ENCODE results near the gene ZC3H12A.

ZC3H12A gene

GRCh38 chr1:37456614-37457013 is 17.8 kb upstream of the ZC3H12A start:
- DNase-seq, result no peak

DNA sequence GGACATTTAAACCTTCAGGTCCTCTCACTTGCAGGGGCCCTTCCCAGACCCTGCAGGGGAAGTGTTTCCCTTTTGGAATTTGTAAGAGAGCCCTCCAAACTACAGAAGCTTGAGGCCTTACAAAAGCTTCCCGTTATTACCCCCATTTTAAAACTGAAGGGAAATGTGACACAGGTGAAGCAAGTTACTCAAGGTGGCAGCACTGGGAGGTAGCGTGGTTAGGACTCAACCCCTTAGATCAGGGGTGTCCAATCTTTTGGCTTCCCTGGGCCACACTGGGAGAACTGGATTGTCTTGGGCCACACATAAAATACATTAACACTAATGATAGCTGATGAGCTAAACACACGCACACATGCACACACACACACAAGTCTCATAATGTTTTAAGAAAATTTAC is 15.8 kb upstream of the ZC3H12A start:
- DNase-seq, result no peak

DNA sequence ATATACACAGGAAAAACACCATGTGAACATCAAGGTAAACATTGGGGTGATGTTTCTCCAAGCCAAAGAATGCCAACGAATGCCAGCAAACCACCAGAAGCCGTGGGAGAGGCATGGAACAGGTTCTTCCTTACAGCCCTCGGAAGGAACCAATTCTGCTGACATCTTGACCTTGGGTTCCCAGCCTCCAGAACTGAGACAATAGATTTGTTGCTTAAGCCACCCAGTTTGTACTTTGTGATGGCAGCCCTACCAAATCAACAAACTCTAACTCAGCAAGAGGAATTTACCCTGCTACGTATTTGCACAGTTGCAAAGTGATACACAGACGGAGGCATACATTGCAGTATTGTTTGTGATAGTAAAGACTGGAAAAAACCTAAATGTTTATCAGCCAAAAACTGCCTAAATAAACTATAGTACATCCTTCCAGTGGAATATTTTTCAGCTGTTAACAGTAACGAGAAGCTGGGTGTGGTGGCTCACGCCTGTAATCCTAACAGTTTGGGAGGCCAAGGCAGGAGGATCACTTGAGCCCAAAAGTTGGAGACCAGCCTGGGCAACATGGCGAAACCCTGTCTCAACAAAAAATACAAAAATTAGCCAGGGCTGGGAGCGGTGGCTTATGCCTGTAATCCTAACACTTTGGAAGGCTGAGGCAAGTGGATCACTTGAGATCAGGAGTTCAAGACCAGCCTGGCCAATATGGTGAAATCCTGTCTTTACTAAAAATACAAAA is 12.5 kb upstream of the ZC3H12A start:
- no peak for DNase-seq

- no peak for DNase-seq
These were observed 9.9 kb upstream of the ZC3H12A start for GRCh38 chr1:37464443-37464842.

DNA sequence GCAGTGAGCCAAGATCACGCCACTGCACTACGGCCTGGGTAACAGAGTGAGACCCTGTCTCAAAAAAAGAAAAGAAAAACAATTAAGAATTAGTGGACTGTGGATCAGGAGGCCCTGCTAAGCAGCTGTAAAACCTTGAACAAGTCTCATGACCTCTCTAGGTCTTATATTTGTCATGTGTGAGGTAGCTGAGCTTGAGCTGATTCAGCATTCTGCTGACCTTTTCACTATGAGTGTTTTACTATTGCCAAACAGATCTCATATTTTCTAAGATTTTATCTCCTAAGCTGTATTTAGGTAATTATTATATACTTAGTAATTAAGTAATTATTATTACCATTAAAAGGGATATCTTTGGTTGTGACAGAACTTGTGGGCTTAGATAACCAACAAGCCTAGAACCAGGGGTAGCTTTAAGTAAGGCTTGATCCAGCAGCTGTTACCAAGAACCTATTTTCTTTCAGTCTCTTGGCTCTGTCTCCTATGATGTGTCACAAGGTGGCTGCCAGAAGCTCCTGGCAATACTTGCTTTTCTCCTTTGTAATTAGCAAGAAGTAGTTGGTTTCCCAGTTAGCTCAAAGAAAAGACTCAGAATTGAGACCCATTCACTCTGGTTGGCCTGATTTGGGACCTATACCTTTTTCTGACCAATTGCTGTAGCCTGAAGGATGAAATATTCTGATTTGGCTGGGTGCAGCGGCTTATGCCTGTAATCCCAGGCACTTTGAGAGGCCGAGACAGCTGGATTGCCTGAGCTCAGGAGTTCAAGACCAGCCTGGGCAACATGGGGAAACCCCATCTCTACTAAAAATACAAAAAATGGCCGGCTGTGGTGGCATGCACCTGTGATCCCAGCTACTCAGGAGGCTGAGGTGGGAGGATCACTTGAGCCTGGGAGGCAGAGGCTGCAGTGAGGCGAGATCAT is 8.5 kb upstream of the ZC3H12A start:
- DNase-seq, result no peak

DNA sequence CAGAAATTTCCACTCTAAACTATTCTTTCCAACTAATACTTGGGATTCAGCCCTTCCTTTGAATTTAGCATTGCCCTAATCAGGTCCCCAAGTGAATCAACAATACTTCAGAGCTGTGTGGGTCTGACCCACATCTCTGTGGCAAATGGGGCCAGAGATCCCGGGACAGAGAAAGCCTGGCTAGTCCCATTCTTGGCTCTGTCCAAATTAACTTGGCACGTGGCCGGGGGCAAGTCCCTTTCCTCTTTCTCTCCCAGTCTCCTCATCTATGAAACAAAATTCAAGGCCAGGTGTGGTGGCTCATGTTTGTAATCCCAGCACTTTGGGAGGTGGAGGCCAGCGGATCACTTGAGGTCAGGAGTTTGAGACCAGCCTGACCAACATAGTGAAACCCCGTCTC is 6.3 kb upstream of the ZC3H12A start:
- no peak for DNase-seq

- no peak for DNase-seq
These were observed 5.0 kb upstream of the ZC3H12A start for GRCh38 chr1:37469386-37469785.

DNA sequence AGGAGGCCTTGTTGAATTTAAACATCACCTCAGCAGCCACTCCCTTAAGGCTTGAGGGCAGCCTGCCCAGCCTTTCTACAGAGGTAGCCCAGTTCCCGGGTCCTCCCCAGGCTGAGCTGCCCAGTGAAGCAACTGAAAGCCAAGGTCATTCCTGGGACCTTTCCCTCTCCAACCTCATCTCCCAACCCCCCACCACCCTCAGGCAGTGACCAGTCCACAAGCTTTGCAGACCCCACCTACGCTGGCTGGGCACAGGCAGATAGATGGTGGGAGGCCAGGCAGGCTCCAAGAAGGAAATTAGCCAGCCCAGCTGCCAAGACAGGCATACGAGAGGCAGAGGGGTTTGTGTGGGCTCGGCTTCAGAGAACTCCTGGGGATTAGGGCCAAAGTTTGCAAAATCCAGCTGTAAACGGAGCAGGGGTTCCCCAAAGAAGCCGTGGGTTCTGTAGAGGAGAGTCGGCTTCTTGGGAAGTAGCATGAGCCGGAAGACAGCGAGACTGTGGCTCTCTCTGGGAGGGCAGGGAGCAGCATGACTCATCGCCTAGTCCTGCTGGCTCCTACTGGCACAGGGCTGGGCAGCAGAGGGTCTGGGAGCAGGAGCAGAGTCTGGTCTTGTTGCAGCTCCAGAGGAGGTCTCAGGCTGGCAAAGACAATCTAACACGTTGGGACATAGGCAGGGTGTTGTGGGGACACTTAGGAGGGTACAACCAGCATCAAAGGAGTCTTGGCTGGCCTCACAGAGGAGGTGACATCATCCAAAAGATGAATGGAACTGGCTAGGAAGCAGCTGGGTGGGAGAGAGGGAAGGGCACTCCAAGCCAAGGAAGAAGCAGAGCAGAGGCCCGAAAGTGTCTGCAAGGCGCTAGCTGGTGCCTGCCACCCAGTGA is 2.8 kb upstream of the ZC3H12A start:
- DNase-seq, result no peak

DNA sequence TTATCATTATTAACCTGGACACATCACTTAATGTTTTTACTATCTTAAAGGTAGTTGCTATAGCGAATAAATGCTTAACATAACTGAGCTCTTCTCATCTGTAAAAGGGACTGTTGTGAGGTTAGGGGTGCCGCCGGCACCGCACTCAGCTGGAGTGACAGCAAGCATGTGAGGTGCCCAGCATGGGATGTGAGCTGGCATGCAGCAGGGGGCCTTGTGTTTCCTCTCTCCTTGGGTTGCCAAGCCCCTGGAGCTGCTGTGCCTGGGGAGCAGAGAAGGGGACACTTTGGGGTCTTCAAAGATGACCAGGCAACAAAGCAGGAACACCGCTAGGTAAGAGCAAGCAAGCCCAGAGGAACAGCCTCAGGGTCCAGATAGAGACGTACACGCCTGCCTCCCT is 2.1 kb upstream of the ZC3H12A start:
- DNase-seq, result no peak

DNA sequence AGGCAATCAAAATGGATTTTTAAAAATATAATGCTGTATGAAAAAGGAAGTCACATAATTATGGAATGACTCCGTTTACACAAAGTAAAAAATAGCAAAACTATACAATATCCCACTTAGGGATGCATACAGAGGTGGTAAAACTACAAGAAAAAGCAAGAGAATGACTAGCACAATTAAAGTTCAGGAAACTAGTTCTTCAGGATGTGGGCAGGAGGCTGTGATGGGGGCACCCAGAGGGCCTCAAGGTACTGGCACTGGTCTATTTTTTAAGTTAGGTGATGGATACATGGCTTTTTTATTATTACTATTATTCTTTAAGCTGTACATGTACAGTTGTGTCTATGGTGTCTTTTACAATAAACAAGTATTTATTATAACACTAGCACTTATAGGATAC is 1.4 kb upstream of the ZC3H12A start:
- no peak for DNase-seq

- DNase-seq, result no peak
These were observed 842 bp upstream of the ZC3H12A start for GRCh38 chr1:37473431-37474045.

GRCh38 chr1:37474697-37475379 is 458 bp downstream of the ZC3H12A start:
- no peak for DNase-seq

- no peak for DNase-seq
These were observed 1.2 kb downstream of the ZC3H12A start for GRCh38 chr1:37475380-37476086.

DNA sequence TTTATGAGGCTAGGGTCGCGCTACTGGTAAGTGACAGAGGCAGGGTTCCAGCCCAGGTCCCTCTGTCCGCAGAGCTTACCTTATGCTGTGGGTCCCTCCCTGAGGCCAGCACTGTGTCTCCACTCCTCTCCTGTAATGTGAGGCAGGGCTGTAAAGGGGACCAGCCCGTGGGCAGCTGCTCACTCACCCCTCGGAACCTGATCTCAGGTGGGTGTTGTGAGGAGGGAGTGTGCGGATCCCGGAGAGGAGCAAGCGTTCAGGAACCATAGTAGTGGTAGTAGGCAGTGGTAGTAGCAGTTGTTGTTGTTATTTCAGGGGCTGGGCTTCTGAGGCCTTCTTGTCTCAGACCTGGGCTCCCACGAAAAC is 1.7 kb downstream of the ZC3H12A start:
- no peak for DNase-seq

DNA sequence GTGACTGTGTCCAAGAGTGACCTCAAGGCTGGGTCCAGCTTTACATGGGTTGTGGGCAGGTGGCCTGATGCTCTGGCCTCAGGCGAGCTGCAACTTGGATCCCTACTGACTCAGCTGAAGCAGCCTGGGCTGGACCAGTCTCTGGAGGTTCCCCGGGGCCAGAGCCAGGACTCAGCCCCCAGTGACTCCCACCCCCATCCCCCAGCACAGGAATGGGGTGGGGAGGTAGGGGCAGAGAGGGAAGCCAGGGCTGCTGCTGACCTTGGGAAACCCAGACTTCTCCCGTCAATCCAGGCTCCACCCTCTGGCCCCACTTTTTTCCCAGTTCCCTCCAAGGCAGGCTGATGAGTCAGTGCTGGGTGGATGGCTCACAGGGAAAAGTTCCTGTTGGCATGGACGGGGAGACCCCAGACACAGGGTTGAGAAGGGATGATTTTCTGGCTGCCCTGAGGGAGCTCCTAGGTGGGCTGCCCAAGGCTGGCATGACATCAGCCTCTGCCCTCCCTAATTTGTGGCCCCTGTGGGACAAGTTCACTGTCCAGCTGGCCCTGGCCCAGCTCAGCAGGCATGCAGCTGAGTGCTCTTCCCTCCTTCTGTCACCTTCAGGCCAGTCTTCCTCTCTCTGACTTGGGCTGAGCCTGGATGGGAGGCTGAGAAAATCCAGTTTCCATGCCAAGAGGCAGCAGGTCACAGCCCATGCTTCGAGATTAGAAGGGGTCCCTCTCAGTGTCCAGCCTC is 2.2 kb downstream of the ZC3H12A start:
- no peak for DNase-seq

DNA sequence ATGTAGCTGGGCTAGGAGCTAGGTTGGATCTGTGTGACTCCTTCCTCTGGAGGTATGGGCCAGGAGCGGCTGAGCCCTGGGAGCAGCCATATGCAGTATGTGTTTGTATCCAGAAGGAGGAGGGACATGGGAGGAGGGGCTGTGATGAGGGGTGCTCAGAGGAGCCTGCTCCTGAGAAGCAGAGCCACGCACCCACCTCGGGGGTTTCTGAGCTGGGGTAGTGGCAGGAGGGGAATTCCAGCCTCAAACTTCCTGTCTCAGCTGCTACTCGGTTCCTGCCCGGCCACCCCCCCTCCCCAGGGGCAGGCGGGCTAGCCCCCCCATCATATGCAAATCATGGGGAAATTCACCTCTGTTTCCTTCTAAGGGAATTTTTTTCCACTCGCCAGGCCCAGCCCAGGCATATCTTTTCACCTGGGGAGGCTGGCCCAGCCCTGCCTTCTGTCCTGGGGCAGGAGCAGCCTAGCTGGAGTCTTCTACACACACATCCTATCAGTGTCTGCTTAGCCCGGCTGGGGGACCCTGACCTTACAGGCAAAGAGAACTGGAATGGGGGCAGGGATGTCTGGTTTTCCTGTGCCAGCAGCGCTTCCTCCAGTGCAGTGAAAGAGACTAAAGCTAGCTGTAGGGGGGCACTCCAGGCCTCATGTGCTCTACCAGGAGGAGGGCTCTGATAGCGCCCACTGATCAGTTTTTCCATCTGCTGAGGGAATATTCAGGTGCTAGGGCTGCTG is 3.0 kb downstream of the ZC3H12A start:
- DNase-seq, result no peak

DNA sequence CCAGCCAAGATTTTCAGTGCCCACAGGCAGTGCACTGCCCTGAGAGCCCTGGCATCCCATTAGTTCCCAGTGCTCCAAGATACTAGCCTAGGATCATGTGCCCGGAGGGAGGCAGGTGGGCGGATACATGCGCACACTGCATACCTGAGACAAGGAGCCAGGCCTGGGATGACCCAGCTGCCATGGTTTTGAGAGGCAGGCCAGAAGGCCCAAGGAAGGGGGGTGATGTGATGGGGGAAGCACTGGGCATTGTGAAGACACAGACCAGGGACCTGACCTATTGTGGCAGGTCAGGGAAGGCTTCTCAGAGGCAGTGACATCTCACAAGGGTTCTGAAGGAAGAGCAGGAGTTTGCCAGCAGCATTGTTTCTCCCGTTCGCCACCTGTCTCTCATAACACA is 3.6 kb downstream of the ZC3H12A start:
- no peak for DNase-seq

GRCh38 chr1:37478451-37478881 is 4.1 kb downstream of the ZC3H12A start:
- no peak for DNase-seq

DNA sequence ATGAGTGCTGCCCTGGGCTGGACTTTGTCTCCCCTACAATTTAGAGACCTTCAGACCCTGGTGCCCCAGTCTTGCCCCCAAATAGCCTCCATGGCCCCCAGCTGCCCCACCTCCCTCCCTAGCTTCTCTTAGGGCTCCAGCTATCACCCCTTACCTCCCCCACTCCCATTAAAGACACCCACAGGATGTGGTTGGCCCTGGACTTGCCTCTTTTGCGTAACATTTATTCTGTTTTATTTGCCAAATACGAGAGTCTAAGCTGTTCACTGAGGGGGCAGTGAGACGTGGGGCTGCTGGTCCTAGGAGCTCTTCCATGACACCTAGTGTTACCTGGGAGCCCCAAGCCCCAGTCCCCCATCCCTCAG is 4.5 kb downstream of the ZC3H12A start:
- DNase-seq, result no peak

Data from NCI-H2081 treated with DMSO at 0.1 percent for 48 hours (cell line).